HG03342 (cell line): ENCODE measurements around the gene POLDIP2.

ENCODE experiments used
- ATAC-seq: cut with Tn5 transposase; IDR thresholded peaks from one replicate; pipeline ENCODE4 v1.9.1; 2021; ENCODE audit warnings: mild to moderate bottlenecking, moderate library complexity; ENCODE audit not compliant: unreplicated experiment

The POLDIP2 gene

GRCh38 chr17:28367641-28368305, 10.4 kb upstream of the POLDIP2 start:
- no peak for ATAC-seq

- ATAC-seq, result no peak
These were observed 9.3 kb upstream of the POLDIP2 start for GRCh38 chr17:28366605-28367004.

- no peak for ATAC-seq
These were observed 8.2 kb upstream of the POLDIP2 start for GRCh38 chr17:28365487-28365886.

GRCh38 chr17:28364665-28365363, 7.5 kb upstream of the POLDIP2 start, which contains the start of gene SEBOX:
Gene SEBOX (minus strand): TSS chr17:28365199. CDS start chr17:28365151, 48 bp downstream.
- no peak for ATAC-seq

GRCh38 chr17:28363776-28364650, 6.7 kb upstream of the POLDIP2 start:
- ATAC-seq, result no peak

GRCh38 chr17:28363186-28363585, 5.9 kb upstream of the POLDIP2 start:
- no peak for ATAC-seq

GRCh38 chr17:28357901-28358197, 522 bp upstream of the POLDIP2 start:
- no peak for ATAC-seq

- no peak for ATAC-seq
These were observed 7.1 kb downstream of the POLDIP2 start for GRCh38 chr17:28350271-28350670.

GRCh38 chr17:28348979-28349378, 8.3 kb downstream of the POLDIP2 start:
- ATAC-seq, result no peak

GRCh38 chr17:28347261-28347891, 10.0 kb downstream of the POLDIP2 start:
- no peak for ATAC-seq

- no peak for ATAC-seq
These were observed 10.5 kb downstream of the POLDIP2 start for GRCh38 chr17:28346746-28347246.

- ATAC-seq, result no peak
These were observed 11.1 kb downstream of the POLDIP2 start for GRCh38 chr17:28346199-28346580.

GRCh38 chr17:28345419-28346198, 11.7 kb downstream of the POLDIP2 start:
- ATAC-seq, result no peak

GRCh38 chr17:28344435-28344901, 12.9 kb downstream of the POLDIP2 start:
- ATAC-seq, result no peak

GRCh38 chr17:28344011-28344410, 13.3 kb downstream of the POLDIP2 start:
- no peak for ATAC-seq

- ATAC-seq, result no peak
These were observed 13.8 kb downstream of the POLDIP2 start for GRCh38 chr17:28343491-28343932.

GRCh38 chr17:28342313-28342712, 15.0 kb downstream of the POLDIP2 start:
- ATAC-seq, result no peak

- no peak for ATAC-seq
These were observed 15.8 kb downstream of the POLDIP2 start for GRCh38 chr17:28341516-28341915.

GRCh38 chr17:28340374-28340773, 17.0 kb downstream of the POLDIP2 start:
- ATAC-seq, result no peak

- ATAC-seq, result no peak
These were observed 17.9 kb downstream of the POLDIP2 start for GRCh38 chr17:28339431-28339830.
